PC-3 (cell line): Measurements from ENCODE around the gene CD4. TPM values are rescaled to one million over a fixed set of nuclear protein-coding genes. Genes with fewer than 3 reads are reported as not detected.
"Not testable (repeated sequence)": the region's sequence is repeated elsewhere in the genome, so short reads cannot be mapped to it uniquely, and the experiment has no call there.

Experiments used
- ATAC-seq: fragments of 200-7000 bp; cut with Tn5 transposase; 2 replicates; pipeline ENCODE4 v1.9.1; 2020; ENCODE audit warnings: mild to moderate bottlenecking, moderate library complexity
- BruUV-seq: library from RNA; stranded (reverse); fragments of 400-500 nt; replicated peaks from 2 replicates; lab custom pipeline; 2021; lab: Mats Ljungman, UMichigan
- CTCF ChIA-PET: fragments of 300-600 bp; sonication (Branson Sonifier 250); formaldehyde crosslinking; loops from one replicate; lab custom pipeline; 2022; ENCODE audit warnings: antibody characterized with exemption; lab: Charles Lee
- POLR2A ChIA-PET: fragments of 300-600 bp; sonication (Branson Sonifier 250); formaldehyde crosslinking; loops from one replicate; lab custom pipeline; 2022; ENCODE audit warnings: antibody characterized with exemption; ENCODE audit not compliant: unreplicated experiment; lab: Charles Lee
- DNase-seq: peaks from one replicate; pipeline ENCODE4 v3.0.0-alpha.2; 2015
- H2AFZ ChIP-seq: fragments of 300-600 bp; sonication (generic); 2 replicates; pipeline ENCODE4 v1.6.0; 2016; ENCODE audit warnings: antibody characterized with exemption, low read length
- H3F3A ChIP-seq: fragments of 300-600 bp; sonication (generic); one replicate; pipeline ENCODE4 v1.6.0; 2017; ENCODE audit warnings: antibody characterized with exemption, low read length, control low read depth, mild to moderate bottlenecking; ENCODE audit not compliant: unreplicated experiment
- H3K27ac ChIP-seq: fragments of 300-600 bp; sonication (generic); 2 replicates; pipeline ENCODE4 v1.5.1; 2016; ENCODE audit warnings: mild to moderate bottlenecking, low read length
- H3K27me3 ChIP-seq: fragments of 300-600 bp; sonication (generic); 2 replicates; pipeline ENCODE4 v1.6.1; 2016; ENCODE audit warnings: low read length, mixed read lengths
- H3K36me3 ChIP-seq: fragments of 300-600 bp; sonication (generic); 2 replicates; pipeline ENCODE4 v1.6.1; 2016; ENCODE audit warnings: low read depth, mixed run types, low read length, mixed read lengths
- H3K4me1 ChIP-seq: fragments of 300-600 bp; sonication (generic); 2 replicates; pipeline ENCODE4 v1.5.1; 2016; ENCODE audit warnings: low read length; ENCODE audit not compliant: insufficient read depth
- H3K4me2 ChIP-seq: fragments of 300-600 bp; sonication (generic); 2 replicates; pipeline ENCODE4 v1.6.0; 2016; ENCODE audit warnings: low read length
- H3K4me3 ChIP-seq: fragments of 300-600 bp; sonication (generic); 2 replicates; pipeline ENCODE4 v1.5.1; 2016; ENCODE audit warnings: mild to moderate bottlenecking, low read length, mixed read lengths
- H3K79me2 ChIP-seq: fragments of 300-600 bp; sonication (generic); 2 replicates; pipeline ENCODE4 v1.6.1; 2017; ENCODE audit warnings: low read length, mixed read lengths
- H3K9ac ChIP-seq: fragments of 300-600 bp; sonication (generic); 2 replicates; pipeline ENCODE4 v1.6.0; 2016; ENCODE audit warnings: mild to moderate bottlenecking, low read length
- H3K9me2 ChIP-seq: fragments of 300-600 bp; sonication (generic); replicated peaks from 2 replicates; pipeline ENCODE4 v1.6.1; 2016; ENCODE audit warnings: mixed run types, low read length, mixed read lengths
- H3K9me3 ChIP-seq: fragments of 300-600 bp; sonication (generic); 2 replicates; pipeline ENCODE4 v1.6.1; 2016; ENCODE audit warnings: low read length, mixed read lengths
- H4K20me1 ChIP-seq: fragments of 300-600 bp; sonication (generic); 2 replicates; pipeline ENCODE4 v1.6.1; 2016; ENCODE audit warnings: low read length, mixed read lengths
- EZH2 ChIP-seq: fragments of 300-600 bp; sonication (generic); IDR thresholded peaks from one replicate; pipeline ENCODE4 v1.6.1; 2017; ENCODE audit warnings: antibody characterized with exemption, mild to moderate bottlenecking, low read length; ENCODE audit not compliant: unreplicated experiment
- EZH2phosphoT487 ChIP-seq: fragments of 300-600 bp; sonication (generic); IDR thresholded peaks from 2 replicates; pipeline ENCODE4 v1.6.1; 2018; ENCODE audit warnings: mild to moderate bottlenecking, antibody characterized with exemption, low read length, borderline replicate concordance
- intact Hi-C: fragments of 100-400 bp; cut with micrococcal nuclease; formaldehyde crosslinking; loops from 2 replicates; pipeline ENCODE4 v1.9.0; 2023
- total RNA-seq: library from RNA; depleted of rRNA; stranded (reverse); fragments of >200 nt; gene quantifications from 2 replicates; pipeline ENCODE4 v1.2.3, GENCODE V29; 2014
- TF ChIP-seq, protein P1 (sequence below): fragments of 300-600 bp; sonication (generic); conservative IDR thresholded peaks from 2 replicates; pipeline ENCODE4 v1.5.1; 2017; ENCODE audit warnings: antibody characterized with exemption, low read depth, mild to moderate bottlenecking, low read length

CD4 gene
- total RNA-seq, 1 experiment from 2014 or later, result not detected

DNA sequence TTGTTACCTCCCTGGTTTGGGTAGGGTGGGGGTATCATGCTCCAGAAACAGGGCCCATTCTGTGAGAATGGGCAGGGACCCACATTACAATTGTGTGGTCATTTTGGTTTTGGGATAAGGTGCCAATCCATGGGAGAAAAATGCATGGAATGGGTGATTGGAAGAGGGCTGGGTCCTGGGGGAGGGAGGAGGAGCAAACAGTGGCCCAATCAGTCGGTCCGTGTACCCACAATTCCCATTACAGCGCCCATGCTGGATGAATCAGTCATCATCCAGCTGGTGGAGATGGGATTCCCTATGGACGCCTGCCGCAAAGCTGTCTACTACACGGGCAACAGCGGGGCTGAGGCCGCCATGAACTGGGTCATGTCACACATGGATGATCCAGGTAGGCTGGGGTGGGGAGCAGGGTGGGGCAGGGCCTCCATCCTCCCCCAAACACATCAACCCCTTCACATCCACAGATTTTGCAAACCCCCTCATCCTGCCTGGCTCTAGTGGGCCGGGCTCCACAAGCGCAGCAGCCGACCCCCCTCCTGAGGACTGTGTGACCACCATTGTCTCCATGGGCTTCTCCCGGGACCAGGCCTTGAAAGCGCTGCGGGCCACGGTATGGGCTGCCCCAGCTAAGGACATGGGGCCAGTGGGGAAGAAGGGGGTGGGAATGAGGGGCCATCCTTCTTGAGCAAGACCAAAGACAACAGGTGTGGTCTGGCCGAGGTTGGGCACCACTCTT, 74.4 kb downstream of the CD4 start:
- Histone ChIP-seq H3K4me2 (no peak overlapping the region), H3K4me3 (no peak overlapping the region), H3K9me3 (no peaks in the 10 kb centered on the region), H3K27me3 (no peaks in the 10 kb centered on the region), H3K36me3 (peaks cover 15% of the 10 kb centered on the region), H3K4me1 (peaks cover 9% of the 10 kb centered on the region), H2AFZ (no peak overlapping the region), H3K27ac (no peak overlapping the region), H3K79me2 (peaks cover 15% of the 10 kb centered on the region), H3F3A (no peaks in the 10 kb centered on the region), H3K9ac (no peak overlapping the region), H4K20me1 (peaks cover 8% of the 10 kb centered on the region), H3K9me2 (no peaks in the 10 kb centered on the region)
- TF ChIP-seq, protein P1, sequence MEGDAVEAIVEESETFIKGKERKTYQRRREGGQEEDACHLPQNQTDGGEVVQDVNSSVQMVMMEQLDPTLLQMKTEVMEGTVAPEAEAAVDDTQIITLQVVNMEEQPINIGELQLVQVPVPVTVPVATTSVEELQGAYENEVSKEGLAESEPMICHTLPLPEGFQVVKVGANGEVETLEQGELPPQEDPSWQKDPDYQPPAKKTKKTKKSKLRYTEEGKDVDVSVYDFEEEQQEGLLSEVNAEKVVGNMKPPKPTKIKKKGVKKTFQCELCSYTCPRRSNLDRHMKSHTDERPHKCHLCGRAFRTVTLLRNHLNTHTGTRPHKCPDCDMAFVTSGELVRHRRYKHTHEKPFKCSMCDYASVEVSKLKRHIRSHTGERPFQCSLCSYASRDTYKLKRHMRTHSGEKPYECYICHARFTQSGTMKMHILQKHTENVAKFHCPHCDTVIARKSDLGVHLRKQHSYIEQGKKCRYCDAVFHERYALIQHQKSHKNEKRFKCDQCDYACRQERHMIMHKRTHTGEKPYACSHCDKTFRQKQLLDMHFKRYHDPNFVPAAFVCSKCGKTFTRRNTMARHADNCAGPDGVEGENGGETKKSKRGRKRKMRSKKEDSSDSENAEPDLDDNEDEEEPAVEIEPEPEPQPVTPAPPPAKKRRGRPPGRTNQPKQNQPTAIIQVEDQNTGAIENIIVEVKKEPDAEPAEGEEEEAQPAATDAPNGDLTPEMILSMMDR, result no peak
- TF ChIP-seq EZH2phosphoT487 (no peak), EZH2 (no peak)
- BruUV-seq, result no TSS peak
- ChIA-PET CTCF (no interaction called here), POLR2A (no interaction called here)
- DNase-seq (no peak), ATAC-seq (no peak)
- intact Hi-C loops, result no loop called here

DNA sequence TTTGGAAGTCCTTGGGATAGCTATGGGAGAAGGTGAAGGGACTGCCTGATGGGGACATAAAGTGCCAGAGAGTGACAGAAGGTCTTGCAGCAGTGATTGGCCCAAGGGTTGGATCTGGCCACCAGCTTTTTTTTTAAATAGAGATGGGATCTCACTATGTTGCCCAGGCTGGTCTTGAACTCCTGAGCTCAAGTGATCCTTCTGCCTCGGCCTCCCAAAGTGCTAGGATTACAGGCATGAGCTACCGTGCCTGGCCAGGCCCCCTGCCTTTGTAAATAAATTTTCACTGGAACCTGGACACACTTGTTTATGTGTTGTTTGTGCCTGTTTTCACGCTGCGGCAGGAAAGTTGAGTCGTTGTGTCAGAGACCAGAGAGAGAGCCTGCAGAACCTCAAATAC, 76.0 kb downstream of the CD4 start:
- DNase-seq, CTCF ChIA-PET, H3K27ac ChIP-seq, ATAC-seq, BruUV-seq, H2AFZ ChIP-seq, H3K4me3 ChIP-seq, POLR2A ChIA-PET, H3K27me3 ChIP-seq, H3K9me3 ChIP-seq, H3K9me2 ChIP-seq, H3K4me2 ChIP-seq, H3K9ac ChIP-seq, H3F3A ChIP-seq: not testable (repeated sequence)
- peaks cover 21% of the 10 kb centered on the region for H4K20me1 ChIP-seq
- peaks cover 22% of the 10 kb centered on the region for H3K4me1 ChIP-seq
- peaks cover 27% of the 10 kb centered on the region for H3K36me3 ChIP-seq
- peaks cover 28% of the 10 kb centered on the region for H3K79me2 ChIP-seq
- intact Hi-C loops, result loop anchor here (5.0 kb wide), 1 partner anchor 62 kb away; the partner anchor contains the start of gene ATN1

GRCh38 chr12:6866163-6866919, 77.0 kb downstream of the CD4 start:
- Histone ChIP-seq H3K4me1 (peaks cover 30% of the 10 kb centered on the region), H3K4me3 (peak overlapping the region; percentile 73), H3K79me2 (peaks cover 28% of the 10 kb centered on the region), H3K27ac (0 out of 2 replicates have a peak overlapping the region, but pooled peaks have one; percentile 9), H3F3A (no peaks in the 10 kb centered on the region), H4K20me1 (peaks cover 23% of the 10 kb centered on the region), H3K9ac (0 out of 2 replicates have a peak overlapping the region, but pooled peaks have one; percentile 20), H3K27me3 (no peaks in the 10 kb centered on the region), H3K9me3 (no peaks in the 10 kb centered on the region), H3K36me3 (peaks cover 28% of the 10 kb centered on the region), H3K4me2 (peak overlapping the region; percentile 98), H3K9me2 (no peaks in the 10 kb centered on the region), H2AFZ (peak overlapping the region; percentile 86)
- DNase-seq (no peak), ATAC-seq (no peak)
- POLR2A ChIA-PET, result interaction anchor here (0.5 kb wide), 2 partner anchors 7 to 231 kb away, joined by 3 to 16 read pairs; partner anchors contain the start of gene LPAR5
- no TSS peak for BruUV-seq
- TF ChIP-seq, protein P1, result no peak
- TF ChIP-seq EZH2phosphoT487 (no peak), EZH2 (no peak)
- intact Hi-C loops, result loop anchor here (5.0 kb wide), 1 partner anchor 61 kb away; the partner anchor contains the start of gene ATN1
- CTCF ChIA-PET, result no interaction called here
